GM21515 (cell line): ENCODE data around the gene INKA1.
"Not testable (repeated sequence)": the region's sequence is repeated elsewhere in the genome, so short reads cannot be mapped to it uniquely, and the experiment has no call there.

Source experiments
- ATAC-seq: cut with Tn5 transposase; IDR thresholded peaks from one replicate; pipeline ENCODE4 v1.9.1; 2021; ENCODE audit not compliant: unreplicated experiment

INKA1 gene

DNA sequence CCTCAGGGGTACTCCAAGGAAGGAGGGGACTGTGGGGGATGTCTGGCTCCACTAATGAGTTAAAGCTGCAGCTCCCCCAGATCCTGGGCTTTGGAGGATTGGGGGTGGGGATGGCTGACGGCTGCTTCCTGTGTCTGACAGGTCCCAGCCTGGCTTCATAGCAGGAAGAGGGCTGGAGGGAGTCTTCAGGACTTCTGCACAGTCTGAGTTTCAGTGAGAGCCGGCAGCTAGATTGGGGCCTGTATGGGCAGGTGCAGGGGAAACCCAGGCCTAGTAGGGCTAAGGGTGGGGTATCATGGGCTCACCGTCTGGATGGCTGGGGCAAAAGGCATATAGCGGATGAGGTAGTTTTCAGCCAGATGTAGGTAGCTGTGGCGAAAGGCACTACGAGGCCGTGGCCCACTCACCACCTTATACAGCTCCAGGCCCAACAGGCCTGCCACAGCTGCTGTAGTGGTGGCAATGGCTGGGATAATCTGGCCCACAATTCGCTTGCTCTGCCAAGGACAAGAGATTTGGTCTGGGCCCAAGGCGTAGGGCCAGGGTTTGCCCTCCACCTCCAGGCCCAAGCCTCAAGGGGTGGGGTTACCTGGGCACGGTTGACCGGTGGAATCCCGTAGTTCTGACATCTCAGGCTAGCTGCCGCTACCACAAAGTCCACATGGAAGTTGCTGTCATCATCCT, 4.5 kb downstream of the INKA1 start:
- ATAC-seq, result no peak

DNA sequence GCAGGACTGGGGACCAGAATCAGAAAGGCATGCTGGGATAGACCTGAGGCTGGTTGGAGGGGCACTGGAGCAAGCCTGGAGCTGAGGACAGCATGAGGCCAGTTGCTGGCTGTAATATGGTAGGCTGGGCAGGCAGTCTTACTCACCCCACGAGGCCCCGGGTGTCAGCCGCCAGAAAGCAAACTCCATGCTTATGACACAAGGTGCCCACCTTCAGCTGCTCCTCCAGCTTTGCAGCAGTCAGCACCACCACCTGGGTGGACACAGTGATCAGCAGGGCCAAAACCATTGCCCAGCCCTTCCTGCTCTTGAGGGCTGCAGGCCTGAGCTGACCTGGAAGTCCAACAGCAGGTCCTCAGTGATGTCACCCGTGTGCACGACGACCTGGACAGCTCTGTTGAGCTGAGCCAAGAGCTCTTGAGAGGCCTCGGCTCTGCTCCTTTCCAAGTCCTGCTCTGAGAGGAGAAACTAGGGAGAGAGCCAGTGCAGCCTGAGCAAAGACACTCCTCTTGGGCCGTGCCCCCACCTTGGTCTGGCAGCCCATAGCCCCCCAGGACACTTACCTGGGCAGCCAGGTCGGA, 9.9 kb downstream of the INKA1 start:
- ATAC-seq, result no peak

DNA sequence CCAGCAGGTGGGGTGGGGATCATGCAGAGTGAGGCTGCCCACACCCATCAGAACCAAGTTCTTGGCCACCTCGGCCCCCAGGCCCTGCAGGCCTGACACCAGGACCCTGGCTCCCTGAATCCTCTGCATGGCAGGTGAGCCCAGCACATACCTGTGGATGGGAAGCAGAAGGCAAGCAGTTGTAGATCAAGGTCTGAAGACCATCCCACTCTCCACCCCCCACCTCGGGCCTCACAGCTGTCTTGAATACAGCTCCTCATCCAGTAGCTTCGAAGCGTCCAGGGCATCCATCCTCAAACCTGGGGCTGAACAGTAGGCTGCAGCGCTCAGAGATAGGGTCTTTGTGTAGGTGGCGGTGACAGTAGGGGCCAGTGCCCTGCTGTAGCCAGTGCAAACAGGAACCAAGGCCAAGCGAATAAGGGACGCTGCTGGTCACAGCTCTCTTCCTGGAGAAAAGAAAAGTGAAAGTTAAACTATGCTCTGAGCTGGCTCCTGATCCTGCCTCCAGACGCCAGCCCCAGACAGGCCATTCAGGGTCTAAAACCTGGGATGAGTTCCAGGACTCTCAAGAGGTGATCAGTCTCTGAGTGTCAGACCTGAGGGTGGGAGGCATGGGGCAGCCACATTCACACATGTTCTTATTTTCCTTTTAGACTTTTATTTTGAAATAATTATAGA, 10.6 kb downstream of the INKA1 start, which contains the start of gene UBA7:
Gene UBA7, minus strand, starts transcription at position 457 of the 678 bp plus-strand sequence. Its CDS starts 166 bp downstream, at position 291.
- no peak for ATAC-seq

DNA sequence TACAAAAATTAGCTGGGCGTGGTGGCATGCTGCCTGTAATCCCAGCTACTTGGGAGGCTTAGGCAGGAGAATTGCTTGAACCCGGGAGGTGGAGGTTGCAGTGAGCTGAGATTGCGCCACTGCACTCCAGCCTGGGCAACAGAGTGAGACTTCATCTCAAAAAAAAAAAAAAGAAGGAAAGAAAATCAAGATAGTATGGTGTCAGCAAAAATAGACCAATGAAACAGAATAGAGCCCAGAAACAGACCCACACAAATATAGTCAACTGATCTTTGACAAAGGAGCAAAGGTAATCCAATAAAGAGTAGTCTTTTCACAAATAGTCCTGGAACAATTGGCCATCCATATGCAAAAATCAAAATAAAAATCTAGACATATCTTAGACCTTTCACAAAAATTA, 20.1 kb downstream of the INKA1 start:
- not testable (repeated sequence) for ATAC-seq

DNA sequence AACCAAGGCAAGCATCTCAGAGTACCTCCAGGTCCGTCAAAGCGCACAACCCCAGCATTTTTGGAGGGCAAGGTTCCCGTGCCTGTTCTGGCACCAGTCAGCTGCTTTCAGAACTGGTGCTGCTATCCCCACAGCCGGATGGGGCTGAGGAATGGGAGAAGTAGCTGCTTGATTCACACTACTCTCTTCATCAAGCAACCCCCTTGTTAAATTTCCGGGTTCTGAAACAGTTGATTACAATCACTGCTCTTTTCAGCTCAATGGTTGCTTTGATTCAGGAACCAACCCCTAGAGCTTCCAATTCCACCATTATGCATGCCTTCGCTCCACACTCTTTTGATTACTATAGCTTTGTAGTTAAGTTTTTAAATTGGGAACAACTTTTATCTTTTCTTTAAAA, 23.0 kb downstream of the INKA1 start:
- no peak for ATAC-seq

DNA sequence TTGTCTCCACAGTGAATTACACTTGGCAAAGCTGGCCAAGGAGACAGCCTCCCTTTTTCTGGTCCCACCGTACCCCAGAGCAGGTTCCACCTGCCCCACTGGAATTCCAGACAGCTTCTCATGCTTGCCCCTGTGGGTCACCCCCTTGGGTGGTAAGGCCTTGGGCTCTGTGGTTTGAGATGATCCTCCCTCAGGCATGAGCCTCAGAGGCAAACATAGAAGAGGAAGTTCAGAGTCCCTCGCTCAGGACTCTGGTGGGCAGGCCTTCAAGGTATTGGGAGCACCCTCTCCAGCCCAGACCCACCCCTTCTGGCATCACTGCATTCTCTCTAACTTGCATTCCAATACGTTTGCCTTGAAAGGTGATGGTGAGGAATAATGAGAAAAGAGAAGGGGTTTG, 28.3 kb downstream of the INKA1 start:
- no peak for ATAC-seq

DNA sequence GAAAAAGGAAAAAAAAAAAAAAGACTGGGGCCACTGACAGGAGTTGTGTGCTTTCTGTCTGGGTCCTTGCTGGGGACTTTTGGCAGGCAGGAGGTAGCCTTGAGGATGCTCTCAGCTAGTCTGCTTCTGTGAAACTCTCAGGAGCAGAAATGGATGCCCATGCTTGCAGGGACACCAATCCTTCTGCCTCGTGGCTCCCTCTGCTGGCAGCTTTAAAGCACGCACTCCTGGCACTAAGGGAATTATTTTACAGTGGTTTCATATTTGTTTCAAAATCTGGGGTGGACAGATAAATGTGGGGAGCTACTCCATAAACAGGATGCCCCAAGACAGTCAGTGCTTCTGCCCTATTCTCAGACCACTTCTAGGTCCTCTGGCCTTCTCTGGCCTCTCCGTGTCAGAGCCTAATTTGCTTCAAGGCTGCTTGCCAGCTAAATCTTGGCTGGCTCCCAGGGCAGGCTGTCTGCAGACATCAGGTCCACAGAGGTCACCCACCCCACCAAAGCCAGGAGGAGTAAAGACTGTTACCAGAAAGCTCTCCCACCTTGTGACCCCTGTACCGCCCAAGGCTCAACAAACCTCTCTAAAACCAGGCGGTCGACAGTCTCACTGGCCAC, 36.2 kb downstream of the INKA1 start:
- no peak for ATAC-seq

DNA sequence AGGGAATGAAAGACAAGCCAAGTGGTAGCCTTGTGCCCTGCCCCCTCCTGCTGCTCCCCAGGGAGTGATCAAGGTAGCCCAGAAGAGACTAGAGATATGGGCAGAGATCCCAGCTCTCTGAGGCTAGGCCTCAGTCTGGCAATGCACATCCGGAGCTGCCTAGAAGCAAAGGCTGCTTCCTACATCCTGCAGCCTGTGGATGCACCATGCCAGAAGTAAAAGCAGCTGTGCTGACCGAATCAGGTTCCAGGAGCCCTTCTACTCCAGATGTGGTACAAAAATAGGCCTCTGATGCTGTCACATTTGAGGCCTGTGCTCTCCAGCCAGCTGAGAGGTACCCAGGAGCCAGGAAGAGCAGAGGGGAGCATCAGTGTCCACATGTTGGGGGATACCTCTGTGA, 37.3 kb downstream of the INKA1 start:
- no peak for ATAC-seq

DNA sequence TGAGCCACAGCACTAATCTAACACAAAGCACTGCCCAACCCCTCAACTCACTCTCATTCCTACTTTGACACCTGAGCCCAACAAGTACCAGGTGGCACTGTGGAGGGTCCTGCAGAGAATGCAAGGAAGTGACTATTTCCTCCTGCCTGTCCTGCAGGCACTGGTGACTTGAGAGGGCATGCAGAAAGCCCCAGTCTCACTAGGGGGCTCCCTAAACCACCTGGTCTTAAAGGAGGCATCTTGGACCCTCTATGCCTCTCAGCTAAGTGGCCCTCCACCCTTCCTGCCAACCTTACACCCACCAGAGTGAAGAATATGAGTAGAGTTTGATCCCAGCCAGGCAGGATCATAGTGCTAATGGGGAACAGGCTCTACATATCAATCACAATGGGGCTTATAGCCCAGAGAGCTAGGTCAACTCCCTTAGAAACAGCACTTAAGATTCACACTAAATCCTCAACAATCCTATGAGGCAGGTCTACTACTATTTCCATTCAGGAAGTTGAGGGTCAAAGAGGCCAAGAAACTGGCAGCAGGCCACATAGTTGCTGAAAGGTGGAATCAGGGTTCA, 38.1 kb downstream of the INKA1 start:
- ATAC-seq, result no peak

DNA sequence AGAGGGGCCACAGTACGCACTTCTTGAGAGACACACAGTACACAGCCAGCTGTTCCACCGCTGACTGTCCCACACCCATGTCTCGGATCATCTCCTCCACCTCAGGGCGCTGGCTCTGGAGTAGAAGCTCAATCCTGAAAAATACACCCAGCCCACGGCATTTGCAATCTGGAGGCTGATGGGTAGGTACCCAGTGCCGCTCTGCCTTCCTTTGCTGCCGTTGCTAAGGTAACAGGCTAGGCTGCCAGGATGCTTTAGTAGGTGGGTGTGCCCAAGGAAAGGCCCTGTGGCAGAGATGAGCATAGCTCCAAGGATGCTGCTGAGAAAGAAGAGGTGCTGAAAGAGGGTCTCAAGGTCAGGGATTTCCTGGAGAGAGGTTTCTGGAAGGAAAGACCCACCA, 38.7 kb downstream of the INKA1 start:
- ATAC-seq, result no peak

DNA sequence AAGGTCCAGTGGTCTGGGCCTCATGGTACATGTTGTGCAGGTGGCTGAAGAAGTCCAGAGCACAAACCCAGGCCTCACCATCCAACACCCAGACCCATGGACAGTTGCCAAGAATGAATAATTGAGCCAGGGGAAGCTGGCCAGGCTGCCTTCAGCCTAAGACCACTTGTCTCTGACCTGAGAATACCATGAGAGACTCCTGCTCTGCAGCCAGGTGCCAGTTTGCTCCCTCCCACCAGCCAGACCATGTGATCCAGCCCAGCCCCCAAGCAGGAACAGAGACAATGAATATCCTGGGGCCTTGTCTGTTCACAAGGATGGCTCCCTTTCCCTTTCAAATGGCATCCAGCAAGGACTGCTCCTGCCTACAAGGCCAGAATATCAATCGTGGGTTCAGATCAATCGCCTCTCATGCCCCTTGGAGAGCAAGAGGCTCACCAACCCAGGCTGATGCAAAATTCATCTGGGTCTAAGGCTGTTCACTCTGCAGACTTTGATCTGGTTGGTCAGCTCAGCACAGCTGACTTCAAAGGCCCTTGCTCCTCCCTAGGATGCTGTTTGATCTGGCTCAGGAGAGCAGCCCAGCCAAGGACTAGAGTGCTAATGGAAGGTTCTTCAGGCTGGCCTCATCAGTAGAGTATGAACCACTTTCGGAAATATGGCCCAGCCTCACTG, 39.9 kb downstream of the INKA1 start:
- no peak for ATAC-seq

DNA sequence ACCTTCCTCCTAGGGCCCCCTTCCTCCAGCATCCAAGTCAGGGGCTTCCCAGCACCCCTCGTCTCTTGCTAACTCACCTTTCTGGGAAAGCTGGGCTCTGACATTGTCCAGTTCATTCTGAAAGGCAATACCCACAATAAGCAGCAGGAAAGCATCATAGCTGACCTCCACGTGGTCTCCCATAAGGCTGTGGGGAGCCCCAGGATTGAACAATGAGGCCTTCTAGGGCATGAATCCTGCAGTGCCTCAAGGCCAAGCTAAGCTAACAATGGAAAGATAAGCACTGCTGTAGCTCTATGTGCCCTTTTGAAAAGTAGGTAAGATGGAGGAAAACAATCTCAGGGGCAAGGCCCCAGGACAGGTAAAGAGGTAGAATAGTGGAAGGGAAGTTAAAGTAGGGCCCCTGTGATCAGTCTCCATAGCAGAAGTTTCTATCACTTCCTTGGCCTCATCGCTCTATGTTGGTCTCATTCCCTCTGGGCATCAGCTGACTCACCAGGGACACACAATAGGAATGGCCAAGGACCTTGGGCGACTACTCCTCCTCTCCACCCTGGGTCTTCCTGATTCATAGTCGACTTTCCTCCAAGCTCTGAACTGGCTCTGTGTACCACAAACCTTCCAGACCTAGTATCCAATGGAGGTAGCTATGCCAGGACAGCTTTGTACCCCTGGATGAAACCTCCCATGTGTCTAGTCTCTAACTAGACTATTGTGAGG, 41.6 kb downstream of the INKA1 start:
- no peak for ATAC-seq

DNA sequence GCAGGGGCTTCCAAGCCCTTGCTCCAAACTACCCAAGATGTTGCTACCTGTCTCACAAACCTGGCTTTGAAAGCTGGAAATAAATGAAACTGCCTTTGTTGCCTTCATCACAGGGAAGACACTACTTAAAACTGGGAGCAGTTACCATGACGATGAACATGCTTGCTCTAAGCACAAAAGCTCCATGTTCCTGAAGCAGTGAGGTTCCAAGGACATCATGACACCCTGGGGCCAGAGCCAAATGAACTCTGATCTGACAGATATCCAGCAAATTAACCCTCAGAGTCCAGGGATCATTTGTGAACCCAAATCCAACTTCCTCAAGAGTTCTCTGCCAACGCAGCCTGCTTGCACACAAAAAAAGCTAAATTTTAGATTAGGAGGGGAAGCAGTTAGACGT, 42.6 kb downstream of the INKA1 start:
- no peak for ATAC-seq
